ENCODE measurements around the gene SNPH.

SNPH gene

DNA sequence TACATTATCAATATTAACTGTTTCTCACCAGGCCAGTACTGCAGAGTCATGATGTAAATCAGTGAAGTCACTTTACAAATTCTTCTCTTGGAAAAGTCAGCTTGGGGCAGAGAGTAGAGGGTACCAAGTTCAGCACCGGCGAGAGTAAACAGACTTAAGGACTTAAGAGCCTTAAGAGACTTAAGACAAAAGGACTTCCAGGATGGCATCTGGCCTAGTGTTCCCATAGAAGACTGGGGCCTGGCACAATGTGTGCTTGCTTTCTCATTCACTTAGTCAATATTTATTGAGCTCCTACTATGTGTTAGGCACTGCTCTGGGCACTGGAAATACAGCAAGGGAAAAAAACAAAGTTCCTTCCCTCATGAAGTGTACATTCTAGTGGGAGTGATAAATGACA lies 1.4 kb upstream of the SNPH start:
- DNase-seq (ENCODE audit: low spot score), result no peak

DNA sequence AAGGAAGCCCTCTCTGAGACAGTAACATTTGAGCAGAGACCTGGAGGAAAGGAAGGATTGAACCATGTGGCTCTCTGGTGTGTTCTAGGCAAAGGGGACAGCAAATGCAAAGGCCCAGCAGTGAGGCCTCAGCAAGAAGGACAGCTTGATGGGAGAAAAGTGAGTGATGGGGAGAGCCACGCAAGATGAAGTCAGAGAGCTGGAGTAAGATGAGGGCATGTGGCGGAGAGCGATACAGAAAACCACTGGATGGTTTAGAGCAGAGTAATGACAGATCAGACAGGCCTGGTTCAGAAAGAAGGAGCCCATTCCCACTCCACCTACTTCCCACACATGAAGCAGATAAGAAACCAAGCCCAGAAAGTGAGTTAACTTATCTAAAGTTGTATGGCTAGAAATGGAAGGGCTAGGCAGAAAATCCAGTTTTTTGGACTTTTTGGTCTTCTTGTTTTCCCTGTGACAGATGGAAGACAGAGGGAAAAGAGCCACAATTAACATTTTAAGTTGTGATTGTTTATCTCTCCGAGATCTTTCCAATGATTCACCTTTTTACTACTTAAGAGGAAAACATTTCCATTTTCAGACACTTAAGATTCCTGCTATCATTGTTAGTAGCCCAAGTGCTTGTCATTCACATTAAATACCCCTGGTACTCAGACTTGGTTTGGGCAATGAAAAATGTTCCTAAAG lies 723 bp upstream of the SNPH start:
- no peak for DNase-seq (ENCODE audit: low spot score)

DNA sequence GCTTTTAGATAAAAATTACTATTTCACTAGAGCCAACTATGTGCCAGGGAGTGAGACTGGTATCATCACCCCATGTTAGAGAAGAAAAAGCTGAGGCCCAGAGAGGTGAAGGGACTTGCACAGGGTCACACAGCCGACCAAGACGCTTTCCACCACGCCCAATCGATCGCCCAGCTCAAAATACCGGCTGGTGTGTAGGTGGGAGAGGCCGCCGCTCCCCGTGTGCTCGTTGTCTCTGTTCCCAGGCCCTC lies 253 bp upstream of the SNPH start:
- no peak for DNase-seq (ENCODE audit: low spot score)

DNA sequence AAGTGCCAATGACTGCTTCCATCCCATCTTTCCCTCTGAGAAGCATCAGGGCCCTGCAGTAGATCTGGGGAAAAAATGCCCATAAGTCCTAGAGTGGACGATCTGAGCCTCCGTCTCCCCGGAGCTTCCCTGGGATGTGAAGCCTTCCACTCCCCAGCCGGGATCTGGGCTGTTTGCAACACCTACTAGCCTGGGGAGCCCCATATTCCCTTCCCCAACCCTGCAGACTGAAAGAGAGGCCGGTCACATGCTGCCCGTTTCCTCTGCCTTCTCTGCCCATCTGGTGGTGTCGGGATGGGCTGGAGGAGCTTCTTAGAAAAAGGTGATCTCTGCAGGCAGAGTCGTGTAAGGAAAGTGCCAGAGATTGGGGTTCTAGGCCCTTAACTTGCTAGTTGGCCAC lies 1.1 kb downstream of the SNPH start:
- DNase-seq (ENCODE audit: low spot score), result no peak

DNA sequence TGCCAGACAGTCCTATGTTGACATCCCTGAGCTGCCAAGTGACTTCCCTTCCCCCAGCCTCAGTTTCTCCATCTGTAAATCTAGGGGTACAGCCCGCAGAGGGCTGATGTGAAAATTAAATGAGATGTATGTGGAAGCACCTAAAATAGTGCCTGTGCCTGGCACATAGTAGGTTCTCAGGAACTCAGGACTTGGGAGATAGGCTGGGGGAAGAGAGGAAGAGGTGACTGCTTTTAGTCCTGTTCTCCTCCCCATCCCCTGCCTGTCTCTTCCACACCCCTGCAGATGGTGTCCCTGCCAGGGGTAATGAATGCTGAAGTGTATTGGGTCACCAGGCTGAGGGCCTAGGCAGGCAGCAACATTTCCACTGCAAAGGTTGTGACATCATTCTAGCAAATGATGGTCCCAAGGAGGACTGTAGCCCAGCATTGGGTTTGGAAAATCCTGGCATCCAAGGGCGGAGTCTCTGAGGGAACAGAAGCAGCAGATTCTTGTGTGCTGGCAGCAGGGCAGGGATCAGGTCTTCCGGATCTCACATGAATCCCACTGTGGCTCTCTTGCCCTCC lies 1.8 kb downstream of the SNPH start:
- no peak for DNase-seq (ENCODE audit: low spot score)

DNA sequence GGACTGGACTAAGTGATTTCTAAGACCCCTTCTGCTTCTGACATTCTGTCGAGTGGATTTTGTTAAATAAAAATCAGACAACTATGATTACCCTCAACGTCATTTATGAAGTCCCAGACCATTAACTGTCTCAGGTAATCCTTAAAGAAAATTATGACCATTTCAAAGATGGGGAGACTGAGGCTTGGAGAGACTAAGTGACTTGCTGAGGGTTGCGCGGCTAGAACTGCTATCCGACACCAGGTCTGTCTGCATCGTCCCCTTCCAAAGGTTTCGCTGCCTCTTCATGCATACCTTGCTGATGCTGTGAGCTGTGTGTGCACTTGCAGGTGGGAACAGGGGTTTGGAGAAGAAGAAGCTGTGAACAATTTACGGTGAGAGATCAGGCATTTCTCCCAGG lies 3.1 kb downstream of the SNPH start:
- no peak for DNase-seq (ENCODE audit: low spot score)

DNA sequence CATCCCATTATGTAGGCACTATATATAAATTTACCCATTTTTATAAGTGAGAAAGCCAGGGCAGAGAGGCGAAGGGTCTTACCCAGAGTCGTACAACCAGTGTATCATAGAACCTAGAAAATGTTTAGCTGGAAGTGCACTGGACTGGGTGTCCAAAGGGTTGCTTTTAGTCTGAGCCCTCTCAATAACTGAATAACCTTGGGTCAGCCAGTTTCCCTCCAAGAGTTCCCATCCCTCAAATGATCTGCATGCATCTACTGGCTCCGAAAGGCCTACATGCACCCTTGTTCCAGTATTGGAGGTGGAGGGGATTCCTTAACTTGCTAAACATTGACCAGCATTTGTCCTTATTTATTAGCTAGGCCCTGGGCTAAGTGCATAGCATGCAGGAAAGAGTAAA lies 3.8 kb downstream of the SNPH start:
- no peak for DNase-seq (ENCODE audit: low spot score)

DNA sequence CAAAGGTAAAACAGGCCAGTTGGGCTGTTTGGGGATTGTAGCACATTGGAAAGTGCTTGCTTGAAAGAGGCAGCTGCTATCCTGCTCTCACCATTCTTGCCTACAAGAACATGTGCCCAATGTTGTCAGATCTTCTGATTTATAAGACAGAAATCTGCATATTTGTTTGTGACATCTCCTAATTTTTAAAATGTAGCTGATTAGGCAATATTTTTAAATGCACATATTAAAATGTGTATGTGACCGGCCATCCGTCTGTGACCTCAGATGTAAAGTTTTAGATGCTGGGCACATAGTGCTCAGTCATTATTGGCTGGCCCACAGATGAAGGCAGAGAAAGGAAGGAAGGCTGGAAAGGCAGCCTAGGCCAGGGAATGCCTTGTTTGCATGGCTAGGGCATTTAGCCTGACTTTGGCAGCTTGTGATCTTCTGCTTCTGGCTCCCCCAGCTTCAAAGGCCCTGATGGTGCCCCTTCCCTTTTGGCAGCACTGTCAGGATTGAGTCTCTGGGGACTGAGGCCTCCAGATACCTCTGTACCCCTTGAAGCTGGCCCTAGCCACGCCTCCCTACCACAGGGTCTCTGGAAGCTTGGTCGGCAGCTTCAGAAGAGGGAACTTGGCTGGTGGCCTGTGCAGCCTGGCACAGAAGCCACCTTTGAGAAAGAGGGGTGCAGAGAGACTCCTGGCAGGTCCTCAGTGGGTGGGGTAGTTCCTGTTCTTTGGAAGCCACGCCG lies 6.4 kb downstream of the SNPH start:
- DNase-seq (ENCODE audit: low spot score), result no peak

DNA sequence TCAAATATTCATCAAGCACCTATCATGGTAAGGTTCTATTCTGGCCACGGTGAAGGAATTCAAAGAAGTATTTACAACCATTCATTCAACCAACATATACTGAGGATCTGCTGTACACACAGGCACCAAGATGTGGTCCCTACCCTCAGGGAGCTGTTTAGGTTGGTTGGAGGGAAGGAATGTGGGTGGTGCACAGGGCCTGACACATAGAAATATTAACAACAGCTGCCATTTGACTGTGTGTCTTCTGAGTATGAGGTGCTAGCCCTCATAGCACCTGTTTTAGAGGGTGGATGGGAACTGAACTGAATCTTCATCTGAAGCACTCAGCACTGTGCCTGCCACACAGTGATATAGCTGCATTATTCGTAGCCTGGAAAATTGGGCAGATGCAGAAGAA lies 7.3 kb downstream of the SNPH start:
- DNase-seq (ENCODE audit: low spot score), result no peak

DNA sequence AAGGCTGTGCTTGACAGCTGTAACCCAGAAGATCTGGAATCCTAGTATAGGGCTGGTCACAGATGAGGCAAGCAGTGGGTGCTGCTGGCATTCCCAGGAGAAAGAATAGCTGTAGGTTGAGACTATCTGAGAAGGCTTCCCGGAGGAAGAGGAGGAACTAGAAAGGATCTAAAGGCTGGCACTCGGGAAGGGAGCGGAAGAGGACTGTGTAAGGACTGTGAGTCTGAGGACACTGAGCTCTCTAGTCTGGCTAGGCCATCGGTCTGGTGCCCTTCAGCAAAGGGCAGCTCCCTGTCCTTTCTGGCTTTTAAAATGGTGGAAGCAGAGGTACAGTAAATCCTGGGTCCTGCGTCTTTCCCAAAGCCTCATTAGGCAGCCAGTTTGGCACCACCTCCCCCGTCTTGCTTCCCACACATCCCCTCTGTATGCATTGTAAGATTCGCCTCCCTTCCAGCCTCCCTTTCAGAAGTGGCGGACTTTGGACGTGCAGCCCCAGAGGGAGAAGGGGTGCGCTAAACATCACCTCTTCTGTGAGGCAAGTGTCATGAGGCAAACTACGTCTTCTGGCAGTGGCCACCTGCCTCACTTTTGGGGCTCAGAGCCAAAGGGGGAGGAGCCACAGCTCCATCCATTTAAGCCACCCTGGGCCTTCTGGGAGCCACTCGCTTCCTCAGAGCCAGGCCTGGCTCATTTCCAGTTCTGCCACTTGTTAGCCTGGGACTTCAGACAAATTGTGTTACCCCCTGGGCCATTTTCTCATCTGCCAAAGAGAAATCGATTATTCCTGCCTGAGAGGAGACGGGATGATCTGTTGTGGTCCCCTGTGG lies 8.6 kb downstream of the SNPH start:
- no peak for DNase-seq (ENCODE audit: low spot score)

DNA sequence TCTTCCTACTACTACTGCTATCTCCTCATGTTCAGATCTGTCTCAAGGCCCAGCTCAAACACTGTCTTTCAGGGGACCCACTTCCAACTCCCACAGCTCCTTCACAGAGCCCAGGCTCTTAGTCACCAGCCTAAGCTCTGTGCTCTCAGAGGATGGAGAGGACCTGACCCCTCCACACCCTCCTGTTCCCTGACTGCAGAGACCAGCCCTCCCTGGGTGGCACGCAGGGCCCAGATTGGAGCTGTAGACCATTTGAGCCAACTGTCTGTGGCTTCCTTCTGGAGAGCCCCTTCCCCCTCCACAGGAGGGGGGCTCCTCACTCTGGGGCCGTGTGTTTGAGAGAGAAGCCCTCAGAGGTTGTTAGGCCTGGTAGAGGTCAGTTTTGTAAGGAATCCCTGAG lies 9.8 kb downstream of the SNPH start:
- DNase-seq (ENCODE audit: low spot score), result no peak

DNA sequence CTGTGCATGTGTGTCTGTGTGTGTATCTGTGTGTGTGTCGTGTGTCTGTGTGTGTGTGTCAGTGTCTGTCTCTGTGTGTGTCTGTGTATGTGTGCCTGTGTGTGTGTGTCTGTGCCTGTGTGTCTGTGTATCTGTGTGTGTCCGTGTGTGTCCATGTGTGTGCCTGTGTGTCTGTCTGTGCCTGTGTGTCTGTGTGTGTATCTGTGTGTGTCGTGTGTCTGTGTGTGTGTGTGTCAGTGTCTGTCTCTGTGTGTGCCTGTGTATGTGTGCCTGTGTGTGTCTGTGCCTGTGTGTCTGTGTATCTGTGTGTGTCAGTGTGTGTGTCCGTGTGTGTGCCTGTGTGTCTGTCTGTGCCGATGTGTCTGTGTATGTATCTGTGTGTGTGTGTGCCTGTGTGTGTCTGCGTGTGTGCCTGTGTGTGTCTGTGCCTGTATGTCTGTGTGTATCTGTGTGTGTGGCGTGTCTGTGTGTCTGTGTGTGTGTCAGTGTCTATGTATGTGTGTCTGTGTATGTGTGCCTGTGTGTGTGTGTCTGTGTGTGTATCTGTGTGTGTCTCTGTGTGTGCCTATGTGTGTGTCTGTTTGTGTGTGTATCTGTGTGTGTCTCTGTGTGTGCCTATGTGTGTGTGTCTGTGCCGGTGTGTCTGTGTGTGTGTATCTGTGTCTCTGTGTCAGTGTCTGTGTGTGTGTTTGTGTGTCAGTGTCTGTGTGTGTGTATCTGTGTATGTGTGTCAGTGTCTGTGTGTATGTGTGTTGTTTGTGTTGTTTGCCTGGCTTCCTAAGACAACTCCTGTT lies 11.6 kb downstream of the SNPH start:
- DNase-seq (ENCODE audit: low spot score), result no peak

DNA sequence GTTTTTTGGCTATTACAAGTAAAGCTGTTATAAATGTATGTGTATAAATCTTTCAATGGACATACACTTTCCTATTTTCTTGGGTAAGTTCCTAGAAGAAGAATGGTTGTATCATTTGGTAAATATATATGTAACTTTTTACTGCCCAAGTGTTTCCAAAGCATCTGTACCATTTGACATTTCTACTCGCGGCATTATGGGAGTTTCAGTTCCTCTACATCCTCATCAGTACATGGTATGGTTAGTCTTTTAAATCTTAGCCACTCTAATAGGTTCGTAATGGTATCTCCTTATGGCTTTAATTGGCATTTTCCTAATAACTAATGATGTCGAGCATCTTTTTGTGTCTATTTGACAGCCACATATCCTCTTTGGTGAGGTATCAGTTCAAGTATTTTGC lies 12.9 kb downstream of the SNPH start:
- DNase-seq (ENCODE audit: low spot score), result no peak

DNA sequence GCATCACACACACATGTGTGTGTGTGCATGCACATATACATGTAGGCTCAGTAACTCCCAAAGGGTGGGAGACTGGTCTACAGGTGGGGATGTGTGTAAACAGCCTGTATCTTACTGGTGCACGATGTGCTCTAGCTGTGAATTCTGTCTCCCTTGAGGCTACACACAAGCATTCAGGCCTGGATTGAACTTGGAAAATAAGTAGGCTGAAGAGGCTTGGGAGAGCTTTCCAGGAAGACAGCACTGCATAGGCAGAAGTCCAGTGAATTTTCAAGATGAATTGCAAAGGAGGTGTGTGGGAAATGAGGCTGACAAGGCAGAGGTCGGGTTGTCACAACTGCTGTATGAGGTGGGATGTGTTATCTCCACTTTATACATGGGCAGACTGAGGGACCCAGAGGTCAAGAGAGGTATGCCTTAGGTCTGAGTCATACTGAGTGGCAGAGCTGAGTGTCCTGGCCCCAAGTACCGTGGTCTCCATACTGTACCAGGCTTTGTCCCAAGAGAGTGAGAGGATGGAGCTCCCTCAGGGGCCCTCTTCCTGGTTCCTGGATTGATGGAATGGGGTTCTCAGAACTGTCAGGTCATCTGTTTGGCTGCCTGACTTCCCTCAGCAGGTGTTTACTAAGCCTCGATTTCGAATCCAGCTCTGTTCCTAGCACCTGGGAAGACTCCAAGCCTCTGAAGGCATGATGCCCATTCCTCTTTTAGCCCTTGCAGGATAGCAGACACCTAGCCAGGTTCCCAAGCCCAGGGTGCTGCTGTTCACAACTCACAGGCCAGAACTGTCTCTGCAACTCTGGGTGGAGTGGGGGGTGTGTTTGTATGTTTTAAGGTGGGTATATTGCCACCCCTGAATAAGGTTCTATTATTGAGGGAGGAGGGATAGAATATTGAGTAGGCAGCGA lies 14.4 kb downstream of the SNPH start:
- DNase-seq (ENCODE audit: low spot score), result no peak

DNA sequence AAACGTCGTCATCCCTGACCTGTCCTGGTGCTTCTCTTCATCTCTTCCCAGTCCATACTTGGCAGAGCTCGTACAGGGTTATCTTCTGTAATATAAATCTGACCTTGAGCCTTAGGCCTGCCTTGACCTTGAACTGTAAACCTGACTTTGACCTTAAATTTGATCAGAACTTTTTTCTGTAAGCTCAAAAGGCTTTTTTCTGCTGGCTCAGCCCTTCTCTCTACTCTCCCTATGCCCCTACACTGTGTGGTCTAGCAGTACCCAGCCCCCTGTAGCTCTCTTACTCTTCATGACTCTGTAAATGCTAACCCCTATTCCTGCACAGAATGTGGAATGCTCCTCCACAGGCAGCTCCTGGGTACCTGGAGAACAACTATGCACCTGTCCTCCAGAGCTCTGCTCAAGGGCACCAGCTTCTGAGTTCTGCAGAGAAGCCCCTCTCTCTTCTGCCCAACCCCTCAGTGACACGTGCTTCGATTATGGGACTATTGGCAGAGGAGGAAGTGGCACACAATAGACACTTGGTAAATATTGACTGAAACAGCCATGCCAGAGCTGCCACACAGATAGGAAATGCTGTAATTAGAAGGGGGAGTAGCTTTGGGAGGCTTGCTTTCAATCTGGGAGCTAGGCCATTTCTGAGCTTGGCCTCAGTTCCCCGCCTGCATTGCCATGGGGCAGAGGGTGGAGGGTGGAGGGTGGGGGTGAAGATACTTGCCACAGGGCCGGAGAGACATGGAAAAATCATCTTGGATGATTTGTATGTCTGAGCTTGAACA lies 15.4 kb downstream of the SNPH start:
- no peak for DNase-seq (ENCODE audit: low spot score)

DNA sequence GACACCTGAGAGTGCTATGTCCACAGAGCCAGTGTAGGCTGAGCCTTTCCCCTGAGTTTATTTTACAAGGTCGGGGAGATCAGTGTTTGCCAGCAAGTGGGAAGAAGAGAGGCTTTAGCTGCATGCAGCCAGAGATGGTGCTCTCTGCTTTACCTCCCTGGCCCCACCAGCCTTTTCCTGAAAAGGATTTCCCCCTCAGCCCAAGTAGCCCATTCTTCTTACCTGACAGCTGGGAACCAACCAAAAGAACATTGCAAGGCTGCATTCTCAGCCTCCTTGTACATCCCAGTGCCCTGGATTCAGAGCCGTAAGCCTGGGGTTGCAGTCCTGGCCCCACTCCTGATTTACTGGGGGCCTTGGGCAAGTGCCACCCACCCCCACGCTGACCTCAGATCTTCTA lies 16.9 kb downstream of the SNPH start:
- DNase-seq (ENCODE audit: low spot score), result no peak

DNA sequence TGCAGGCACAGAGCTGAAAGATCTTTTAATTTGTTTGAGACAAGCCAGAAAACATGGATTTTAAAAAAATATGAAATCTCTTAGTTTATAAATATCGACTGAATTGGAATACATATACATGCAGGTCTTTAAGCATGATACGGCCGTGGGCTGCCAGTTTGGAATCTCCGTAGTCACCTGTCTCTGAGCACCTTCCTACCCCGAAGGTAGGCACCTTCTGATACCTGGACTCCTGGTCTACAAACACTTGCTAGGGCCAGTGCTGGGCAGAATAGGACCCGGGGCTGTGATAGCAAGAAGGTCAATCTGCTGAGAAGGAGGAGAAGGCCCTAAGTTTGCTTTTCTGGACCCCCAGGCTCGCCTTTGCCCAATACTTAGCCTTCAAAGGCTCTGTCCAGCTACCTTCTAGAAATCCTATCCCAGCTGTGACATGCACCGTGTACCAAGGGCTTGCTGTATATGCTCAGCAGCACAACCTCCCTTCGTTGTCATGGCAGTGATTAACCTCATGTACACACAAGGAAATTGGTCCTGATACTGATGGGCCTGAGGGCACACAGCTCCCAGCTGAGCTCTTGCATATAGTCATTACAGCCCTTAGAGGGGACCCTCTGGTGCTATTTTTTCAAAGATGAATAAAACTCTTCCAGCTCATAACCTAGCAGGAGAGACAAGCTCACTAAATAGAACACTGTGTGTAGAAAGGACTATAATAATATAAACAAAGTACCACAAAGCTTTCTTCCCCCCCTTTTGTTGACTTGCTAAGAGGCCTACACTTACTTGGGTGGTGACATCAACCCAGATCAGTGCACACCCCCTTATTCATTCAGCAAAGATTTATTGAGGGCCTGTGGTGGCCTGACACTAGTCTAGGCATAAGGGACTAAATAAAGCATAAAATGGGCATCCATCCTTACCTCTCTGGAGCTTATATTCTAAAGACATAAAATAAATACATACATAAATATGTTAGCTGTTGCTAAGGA lies 17.7 kb downstream of the SNPH start:
- DNase-seq (ENCODE audit: low spot score), result no peak

DNA sequence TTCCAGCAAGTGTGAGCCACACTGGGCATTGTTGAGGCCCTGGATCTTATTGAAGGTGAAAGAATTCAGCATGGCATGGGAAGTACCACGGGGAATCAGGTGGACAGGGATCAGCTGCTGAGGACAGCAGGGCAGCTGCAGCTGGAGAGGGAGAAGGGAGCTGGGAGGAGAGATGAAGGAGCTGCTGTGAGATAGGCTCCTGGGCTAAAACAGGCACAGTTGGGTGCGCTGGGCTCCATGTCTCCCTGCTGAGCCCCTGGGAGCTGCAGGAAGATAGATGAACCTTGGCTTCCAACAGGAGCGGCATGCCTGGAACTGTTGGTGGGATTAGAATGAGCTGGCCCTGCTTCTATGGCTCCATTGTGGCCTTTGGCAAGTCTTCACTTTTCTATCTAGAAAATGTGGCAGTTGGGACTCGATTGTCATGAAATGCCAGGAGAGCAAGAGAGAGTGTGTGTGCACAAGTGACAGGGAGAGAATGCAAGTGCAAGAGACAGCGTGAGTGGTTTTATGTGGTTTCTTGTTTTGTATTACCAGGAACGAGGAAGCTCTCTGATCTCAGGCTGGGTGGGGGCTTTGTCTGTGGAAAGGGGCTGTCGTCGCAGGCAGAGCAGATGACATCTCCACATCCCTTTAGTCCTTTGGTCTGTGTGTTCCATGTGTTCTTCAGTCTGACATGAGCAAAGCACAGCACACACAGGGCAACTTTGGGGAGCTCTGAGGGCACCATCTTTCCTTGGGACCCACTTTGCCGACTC lies 20.4 kb downstream of the SNPH start:
- DNase-seq (ENCODE audit: low spot score), result no peak

All from RKO (cell line).